GM18858 (cell line): ENCODE measurements around the gene SEC63.
"Not testable (repeated sequence)": the region's sequence is repeated elsewhere in the genome, so short reads cannot be mapped to it uniquely, and the experiment has no call there.

Source experiments
- ATAC-seq: cut with Tn5 transposase; IDR thresholded peaks from one replicate; pipeline ENCODE4 v1.9.1; 2021; ENCODE audit not compliant: unreplicated experiment

SEC63 gene

GRCh38 chr6:107931894-107932293 is 26.1 kb downstream of the SEC63 start:
- no peak for ATAC-seq

- no peak for ATAC-seq
These were observed 29.0 kb downstream of the SEC63 start for GRCh38 chr6:107928984-107929383.

DNA sequence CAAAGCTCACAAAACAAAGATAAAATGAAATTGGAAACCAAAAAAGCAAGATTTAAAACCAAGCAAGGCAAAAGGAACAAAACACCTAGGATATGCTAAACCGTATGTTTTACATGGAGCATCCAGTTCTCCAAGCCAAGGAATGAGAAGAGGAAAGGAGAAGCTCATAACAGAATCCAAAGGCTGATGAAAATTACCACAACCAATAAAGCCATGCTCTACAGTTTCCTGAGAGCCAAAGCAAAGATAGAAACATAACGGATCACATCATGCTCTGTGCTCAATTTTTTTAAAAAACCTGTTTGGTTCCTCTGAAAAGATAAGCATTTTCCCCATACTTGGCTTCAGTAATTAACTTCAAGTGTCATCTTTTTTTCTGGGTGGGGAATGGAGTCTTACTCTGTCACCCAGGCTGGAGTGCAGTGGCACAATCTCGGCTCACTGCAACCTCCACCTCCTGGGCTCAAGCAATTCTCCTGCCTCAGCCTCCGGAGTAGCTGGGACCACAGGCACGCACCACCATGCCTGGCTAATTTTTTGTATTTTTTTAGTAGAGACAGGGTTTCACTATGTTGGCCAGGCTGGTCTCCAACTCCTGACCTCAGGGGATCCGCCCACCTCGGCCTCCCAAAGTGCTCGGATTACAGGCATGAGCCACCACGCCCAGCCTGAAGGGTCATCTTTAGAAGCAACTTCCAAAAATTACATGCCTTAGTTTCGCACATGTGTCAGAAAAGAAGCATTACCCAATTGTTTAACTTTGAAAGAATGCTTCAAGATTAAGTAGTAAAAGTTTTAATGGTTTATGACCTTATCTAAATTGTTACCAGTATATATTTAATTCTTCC is 31.1 kb downstream of the SEC63 start:
- not testable (repeated sequence) for ATAC-seq

DNA sequence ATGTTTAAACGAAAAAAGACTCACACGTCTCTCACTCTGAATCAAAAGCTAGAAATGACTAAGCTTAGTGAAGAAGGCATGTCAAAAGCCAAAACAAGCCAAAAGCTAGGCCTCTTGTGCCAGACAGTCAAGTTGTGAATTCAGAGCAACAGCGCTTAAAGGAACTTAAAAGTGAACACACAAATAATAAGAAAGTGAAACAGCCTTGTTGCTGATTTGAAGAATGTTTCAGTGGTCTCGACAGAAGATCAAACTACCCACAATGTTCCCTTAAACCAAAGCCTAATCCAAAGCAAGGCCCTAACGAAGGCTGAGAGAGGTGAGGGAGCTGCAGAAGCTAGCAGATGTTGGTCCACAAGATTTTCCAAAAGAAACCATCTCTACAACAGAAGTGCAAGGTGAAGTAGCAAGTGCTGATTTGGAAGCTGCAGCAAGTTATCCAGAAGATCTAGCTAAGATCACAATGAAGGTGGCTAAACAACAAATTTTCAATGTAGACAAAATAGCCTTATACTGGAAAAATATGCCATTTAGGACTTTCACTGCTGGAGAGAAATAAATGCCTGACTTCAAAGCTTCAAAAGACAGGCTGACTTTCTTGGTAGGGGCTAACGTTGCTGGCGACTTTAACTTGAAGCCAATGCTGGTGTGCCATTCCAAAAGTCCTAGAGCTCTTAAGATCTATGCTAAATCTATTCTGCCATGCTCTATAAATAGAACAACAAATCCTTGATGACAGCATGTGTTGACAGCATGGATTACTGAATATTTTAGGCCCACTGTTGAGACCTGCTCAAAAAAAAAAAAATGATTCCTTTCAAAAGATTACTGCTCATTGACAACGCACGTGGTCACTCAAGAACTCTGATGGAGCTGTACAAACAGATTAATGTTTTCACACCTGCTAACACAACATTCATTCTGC is 40.3 kb downstream of the SEC63 start:
- ATAC-seq, result peak; percentile 49

DNA sequence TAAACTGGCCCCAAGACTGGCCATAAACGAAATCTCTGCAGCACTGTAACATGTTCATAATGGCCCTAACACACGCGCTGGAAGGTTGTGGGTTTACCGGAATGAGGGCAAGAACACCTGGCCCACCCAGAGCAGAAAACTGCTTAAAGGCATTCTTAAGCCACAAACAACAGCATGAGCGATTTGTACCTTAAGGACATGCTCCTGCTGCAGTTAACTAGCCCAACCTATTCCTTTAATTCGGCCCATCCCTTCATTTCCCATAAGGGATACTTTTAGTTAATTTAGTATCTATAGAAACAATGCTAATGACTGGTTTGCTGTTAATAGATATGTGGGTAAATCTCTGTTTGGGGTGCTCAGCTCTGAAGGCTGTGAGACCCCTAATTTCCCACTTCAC is 41.0 kb downstream of the SEC63 start:
- not testable (repeated sequence) for ATAC-seq

DNA sequence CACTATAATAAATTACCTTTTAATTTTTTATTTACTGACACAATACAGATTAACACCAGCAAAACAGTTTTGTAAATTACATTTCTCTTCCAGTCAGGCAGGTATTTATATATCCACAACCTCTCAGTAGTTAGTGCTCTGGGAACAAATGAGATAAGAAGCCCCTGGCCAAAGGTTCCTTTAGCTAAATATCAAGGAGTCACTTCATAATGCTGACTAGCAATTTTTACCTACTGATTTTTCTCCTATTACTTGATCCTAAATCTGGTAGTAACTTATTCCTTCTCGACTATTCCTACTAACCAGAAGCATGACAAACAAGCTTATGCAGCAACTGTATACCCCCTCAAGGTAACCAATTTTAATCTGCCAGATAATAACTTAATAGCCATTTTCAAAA is 46.3 kb downstream of the SEC63 start:
- no peak for ATAC-seq

- no peak for ATAC-seq
These were observed 63.1 kb downstream of the SEC63 start for GRCh38 chr6:107894809-107895396.

- ATAC-seq, result not testable (repeated sequence)
These were observed 67.6 kb downstream of the SEC63 start for GRCh38 chr6:107890431-107890830.

GRCh38 chr6:107885950-107886349 is 72.1 kb downstream of the SEC63 start:
- ATAC-seq, result not testable (repeated sequence)

DNA sequence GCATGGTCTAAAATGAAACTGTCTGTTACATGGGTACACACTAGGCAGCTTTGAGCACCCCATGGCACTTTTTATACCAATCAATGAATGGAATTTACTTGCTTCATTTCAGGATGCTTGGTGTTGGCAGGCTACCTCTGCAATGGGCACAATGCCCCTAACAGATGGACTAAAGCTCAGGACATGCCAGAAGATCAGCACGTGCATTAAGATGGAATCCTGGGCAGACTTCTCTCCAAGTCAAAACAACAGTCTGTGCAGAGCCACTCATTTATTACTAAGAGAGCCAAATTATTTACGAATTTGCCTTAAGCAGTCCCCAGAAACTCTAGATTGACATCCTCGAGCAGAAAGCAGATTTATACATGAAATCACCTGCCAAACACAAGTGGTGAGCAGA is 78.1 kb downstream of the SEC63 start:
- no peak for ATAC-seq

GRCh38 chr6:107877968-107878367 is 80.0 kb downstream of the SEC63 start:
- no peak for ATAC-seq

GRCh38 chr6:107871976-107872375 is 86.0 kb downstream of the SEC63 start:
- ATAC-seq, result no peak

GRCh38 chr6:107871512-107871911 is 86.5 kb downstream of the SEC63 start:
- not testable (repeated sequence) for ATAC-seq

- ATAC-seq, result no peak
These were observed 87.0 kb downstream of the SEC63 start for GRCh38 chr6:107871016-107871415.

- ATAC-seq, result no peak
These were observed 87.6 kb downstream of the SEC63 start for GRCh38 chr6:107870381-107870780.

GRCh38 chr6:107869871-107870270 is 88.1 kb downstream of the SEC63 start:
- ATAC-seq, result no peak

DNA sequence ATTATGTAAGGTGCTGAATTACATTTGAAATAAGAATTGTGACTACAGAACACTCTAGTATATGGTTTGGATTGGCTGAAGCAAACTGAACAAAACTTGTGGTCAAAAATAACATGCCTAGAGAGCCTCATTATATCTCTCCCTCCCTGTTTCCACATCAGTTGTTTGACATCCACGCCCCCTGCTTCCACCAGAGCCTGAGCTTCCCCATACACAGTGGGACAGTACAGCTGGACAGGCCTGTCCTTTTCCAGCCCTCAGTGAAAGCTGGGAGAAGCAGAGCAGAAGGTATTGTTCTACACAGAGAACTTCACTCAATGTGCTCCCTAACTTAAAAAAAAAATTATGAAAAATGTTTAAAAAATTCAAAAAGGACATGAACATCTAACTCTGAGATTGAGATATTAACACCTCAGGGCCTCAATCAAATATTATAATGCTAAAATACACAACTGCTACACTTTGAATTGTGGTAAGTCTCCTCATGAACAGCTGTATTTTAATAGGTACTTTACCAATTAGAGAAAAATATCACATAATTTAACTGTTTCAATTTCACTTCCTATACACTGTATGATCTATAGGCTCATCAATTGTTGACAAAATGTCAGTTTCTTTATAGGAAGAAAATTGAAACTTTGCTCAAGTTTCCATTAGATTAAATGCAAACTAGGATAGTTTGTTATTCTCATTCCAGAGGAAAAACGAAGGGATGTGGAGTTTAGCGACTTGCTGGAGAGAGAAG is 89.0 kb downstream of the SEC63 start:
- ATAC-seq, result no peak

GRCh38 chr6:107867302-107867615 is 90.7 kb downstream of the SEC63 start:
- ATAC-seq, result no peak

- ATAC-seq, result no peak
These were observed 91.3 kb downstream of the SEC63 start for GRCh38 chr6:107866606-107867301.
